Brain microvascular endothelial cell (primary cell): ENCODE results near the gene CNTF.

Experiments used
- DNase-seq: peaks from one replicate; pipeline ENCODE4 v3.0.0-alpha.2; 2020
- H3K27ac ChIP-seq: fragments of 250-450 bp; sonication (Bioruptor Pico); 2 replicates; pipeline ENCODE4 v1.5.1; 2020; ENCODE audit warnings: mild to moderate bottlenecking, moderate library complexity
- H3K27me3 ChIP-seq: fragments of 250-450 bp; sonication (Bioruptor Pico); replicated peaks from 2 replicates; pipeline ENCODE4 v1.5.1; 2020; ENCODE audit warnings: mild to moderate bottlenecking
- H3K36me3 ChIP-seq: fragments of 250-450 bp; sonication (Bioruptor Pico); replicated peaks from 2 replicates; pipeline ENCODE4 v1.5.1; 2020; ENCODE audit warnings: mild to moderate bottlenecking
- H3K4me3 ChIP-seq: 2 replicates; pipeline ENCODE4 v1.5.1; 2011; ENCODE audit warnings: low read depth, mild to moderate bottlenecking, control low read depth, low read length, moderate library complexity
- in situ Hi-C: cut with HindIII; loops from 2 replicates; pipeline ENCODE4 v1.10.0; 2017; ENCODE audit warnings: low sequenced_read_pairs, low pct_ligation_motif_present
- TF ChIP-seq, protein P1 (sequence below): IDR thresholded peaks from 2 replicates; pipeline ENCODE4 v1.5.1; 2011; ENCODE audit warnings: low read depth, mild to moderate bottlenecking, moderate library complexity, low read length, control low read depth, inconsistent platforms; ENCODE audit errors: missing control alignments

Gene CNTF

DNA sequence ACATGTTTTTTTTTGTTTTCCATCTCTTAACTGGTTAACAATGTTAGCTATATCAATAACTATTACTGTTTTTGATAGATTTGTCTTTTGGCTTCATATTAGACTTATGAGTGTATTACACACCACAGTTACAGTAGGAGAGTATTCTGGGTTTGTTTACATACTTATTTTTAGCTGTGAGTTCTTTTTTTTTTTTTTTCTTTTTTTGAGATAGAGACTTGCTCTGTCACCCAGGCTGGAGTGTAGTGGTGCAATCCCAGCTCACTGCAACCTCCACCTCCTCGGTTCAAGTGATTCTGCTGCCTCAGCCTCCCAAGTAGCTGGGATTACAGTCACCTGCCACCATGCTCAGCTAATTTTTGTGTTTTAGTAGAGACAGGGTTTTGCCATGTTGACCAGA, 28.0 kb downstream of the CNTF start:
- no peaks in the 10 kb centered on the region for H3K36me3 ChIP-seq
- no peak overlapping the region for H3K27ac ChIP-seq
- H3K4me3 ChIP-seq: no peak overlapping the region
- TF ChIP-seq, protein P1, sequence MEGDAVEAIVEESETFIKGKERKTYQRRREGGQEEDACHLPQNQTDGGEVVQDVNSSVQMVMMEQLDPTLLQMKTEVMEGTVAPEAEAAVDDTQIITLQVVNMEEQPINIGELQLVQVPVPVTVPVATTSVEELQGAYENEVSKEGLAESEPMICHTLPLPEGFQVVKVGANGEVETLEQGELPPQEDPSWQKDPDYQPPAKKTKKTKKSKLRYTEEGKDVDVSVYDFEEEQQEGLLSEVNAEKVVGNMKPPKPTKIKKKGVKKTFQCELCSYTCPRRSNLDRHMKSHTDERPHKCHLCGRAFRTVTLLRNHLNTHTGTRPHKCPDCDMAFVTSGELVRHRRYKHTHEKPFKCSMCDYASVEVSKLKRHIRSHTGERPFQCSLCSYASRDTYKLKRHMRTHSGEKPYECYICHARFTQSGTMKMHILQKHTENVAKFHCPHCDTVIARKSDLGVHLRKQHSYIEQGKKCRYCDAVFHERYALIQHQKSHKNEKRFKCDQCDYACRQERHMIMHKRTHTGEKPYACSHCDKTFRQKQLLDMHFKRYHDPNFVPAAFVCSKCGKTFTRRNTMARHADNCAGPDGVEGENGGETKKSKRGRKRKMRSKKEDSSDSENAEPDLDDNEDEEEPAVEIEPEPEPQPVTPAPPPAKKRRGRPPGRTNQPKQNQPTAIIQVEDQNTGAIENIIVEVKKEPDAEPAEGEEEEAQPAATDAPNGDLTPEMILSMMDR: no peak
- no peak for DNase-seq
- in situ Hi-C loops: no loop called here
- no peaks in the 10 kb centered on the region for H3K27me3 ChIP-seq

DNA sequence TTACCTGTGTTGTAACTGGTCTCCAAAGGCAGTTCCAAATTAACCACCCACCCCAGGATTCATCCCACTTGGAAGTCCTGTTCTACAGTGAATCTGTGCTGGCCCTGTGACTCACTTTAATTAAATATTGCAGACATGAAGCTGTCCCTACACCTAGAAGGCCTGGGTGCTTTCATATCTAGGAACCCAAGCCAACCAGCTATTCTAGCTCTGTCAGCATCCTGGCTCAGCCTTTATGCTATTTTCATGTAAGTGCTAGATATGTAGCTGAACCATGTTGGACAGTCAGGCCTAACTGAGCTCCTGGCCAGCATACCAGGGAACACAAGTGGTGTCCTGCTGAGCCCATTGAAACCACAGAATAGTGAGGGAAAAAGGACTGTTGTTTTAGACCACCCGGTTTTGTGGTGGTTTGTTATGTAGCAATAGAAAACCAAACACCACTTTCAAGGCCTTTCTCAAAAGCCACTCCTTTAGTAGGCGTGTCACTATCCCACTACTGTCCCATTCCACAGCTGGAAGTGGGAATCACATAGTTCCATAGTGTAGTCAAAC, 30.3 kb downstream of the CNTF start:
- H3K4me3 ChIP-seq: no peak overlapping the region
- H3K27me3 ChIP-seq: no peaks in the 10 kb centered on the region
- H3K36me3 ChIP-seq: no peaks in the 10 kb centered on the region
- no peak overlapping the region for H3K27ac ChIP-seq
- DNase-seq: no peak
- TF ChIP-seq, protein P1: no peak
- in situ Hi-C loops: no loop called here

DNA sequence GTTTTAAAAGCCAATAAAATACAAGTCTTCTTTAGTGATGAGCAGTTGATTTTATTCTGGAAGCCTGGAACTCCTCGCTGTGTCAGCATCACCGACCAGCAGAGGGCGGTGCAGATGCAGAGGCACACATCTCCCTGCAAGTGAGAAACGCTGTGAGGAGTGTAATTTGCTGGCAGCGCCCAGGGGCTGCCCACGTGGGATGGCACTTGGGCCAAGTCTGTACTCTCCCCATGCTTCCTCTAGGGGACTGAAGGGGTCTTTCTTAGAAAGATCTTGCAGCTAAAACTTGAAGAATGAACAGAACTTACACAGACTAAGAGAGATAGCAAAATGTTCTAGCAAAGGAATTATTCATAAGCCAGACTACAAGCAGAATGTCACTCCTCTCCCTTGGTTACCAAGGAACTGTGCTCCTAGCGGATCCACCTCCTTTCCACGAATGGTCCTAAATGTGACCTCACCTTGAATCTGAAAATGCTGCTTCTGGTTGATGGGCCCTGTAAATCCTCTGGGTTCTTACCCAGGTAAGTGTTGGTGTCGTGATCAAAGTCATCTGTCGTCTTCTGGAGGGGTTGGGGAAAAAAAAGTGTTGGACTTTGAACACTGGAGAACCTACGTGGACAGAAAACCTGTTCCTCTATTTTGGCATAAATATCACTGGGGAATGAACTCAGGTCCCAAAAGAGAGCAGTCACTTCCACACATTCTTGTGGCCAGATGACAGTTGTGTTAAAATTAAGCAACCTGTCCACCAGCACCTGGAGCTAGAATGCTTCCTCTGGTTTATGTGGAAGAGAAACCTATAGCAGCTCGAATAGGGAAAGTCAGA, 31.8 kb downstream of the CNTF start:
- Histone ChIP-seq H3K4me3 (no peak overlapping the region), H3K36me3 (no peaks in the 10 kb centered on the region), H3K27me3 (no peaks in the 10 kb centered on the region), H3K27ac (no peak overlapping the region)
- DNase-seq: peak; percentile 67
- TF ChIP-seq, protein P1: peak; percentile 98
- in situ Hi-C loops: no loop called here

DNA sequence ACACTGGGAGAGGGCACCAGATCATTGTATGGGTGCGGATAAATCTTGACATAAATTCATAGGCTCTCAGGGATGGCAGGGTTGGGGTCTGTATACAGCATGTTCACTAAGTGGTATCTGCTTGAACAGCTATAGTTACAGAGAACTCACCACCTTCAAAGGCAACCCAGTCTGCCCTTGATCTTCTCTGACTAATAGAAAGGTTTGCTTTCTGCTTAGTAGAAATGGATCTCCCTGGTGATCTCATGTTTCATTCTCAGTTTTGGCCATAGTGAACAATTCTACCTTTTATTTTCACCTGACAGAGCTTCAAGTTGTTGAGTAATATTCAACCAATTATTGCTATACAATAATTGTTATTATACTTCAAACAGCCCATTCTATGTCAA, 32.4 kb downstream of the CNTF start:
- H3K4me3 ChIP-seq: no peak overlapping the region
- TF ChIP-seq, protein P1: no peak
- H3K36me3 ChIP-seq: no peaks in the 10 kb centered on the region
- no peaks in the 10 kb centered on the region for H3K27me3 ChIP-seq
- no peak for DNase-seq
- in situ Hi-C loops: no loop called here
- H3K27ac ChIP-seq: no peak overlapping the region

DNA sequence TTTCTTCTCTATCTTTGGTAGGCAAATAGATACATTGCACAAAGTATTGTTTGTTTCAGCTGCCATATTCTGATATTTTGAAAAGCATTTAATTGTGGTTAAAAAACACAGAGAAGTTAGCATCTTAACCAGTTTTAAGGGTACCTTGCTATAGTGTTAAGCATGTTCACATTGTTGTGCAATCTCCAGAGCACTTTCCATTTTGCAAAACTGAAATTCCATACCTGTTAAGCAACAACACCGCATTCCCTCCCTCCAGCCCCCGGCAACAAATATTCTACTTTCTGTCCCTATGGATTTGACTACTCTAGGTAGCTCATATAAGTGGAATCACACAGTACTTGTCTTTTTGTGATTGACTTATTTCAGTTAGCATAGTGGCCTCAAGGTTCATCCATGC, 33.9 kb downstream of the CNTF start:
- Histone ChIP-seq H3K4me3 (no peak overlapping the region), H3K27me3 (no peaks in the 10 kb centered on the region), H3K27ac (no peak overlapping the region), H3K36me3 (no peaks in the 10 kb centered on the region)
- in situ Hi-C loops: no loop called here
- TF ChIP-seq, protein P1: no peak
- DNase-seq: no peak

DNA sequence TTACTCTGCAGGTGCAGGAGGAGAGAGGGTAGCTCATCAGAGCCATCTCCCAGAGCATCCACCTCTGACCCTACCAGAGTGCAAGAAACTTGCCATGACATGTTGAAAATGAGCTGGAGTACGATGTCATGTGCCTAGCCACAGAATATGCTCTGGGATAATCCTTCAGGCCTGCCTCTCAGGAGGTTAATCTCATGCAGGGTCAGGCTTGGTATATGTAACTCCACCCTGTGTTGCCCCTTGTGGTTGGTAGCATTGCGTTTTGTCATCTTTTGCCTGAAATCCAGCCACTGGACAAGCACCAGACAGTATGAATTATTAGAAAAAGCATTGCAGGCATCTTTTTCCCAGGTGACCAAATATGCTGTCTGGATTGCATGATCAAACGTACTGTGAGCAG, 36.2 kb downstream of the CNTF start:
- in situ Hi-C loops: no loop called here
- Histone ChIP-seq H3K36me3 (no peaks in the 10 kb centered on the region), H3K27ac (no peak overlapping the region), H3K4me3 (no peak overlapping the region), H3K27me3 (no peaks in the 10 kb centered on the region)
- TF ChIP-seq, protein P1: no peak
- no peak for DNase-seq
